ENCODE data around the gene RBMS3.

DNA sequence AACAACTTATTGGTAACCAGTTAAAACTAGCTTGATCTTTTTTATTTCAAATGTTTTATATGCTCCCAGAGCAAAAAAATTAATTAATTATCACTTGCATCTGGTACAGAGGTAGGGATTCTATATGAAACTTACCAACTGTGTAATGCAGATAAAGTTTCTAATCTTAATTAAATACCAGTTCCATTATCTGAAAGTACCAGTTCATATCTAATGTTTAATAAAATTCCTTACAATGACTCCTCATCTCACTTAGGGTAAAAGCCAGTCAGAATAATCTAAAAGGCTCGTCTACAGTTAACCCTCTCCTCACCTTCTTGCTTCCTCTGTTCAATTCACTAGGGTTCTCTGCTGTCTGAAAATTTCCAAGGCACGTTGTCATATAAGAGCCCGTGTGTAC lies 384.8 kb downstream of the RBMS3 start:
- no peak for TF ChIP-seq EZH2 (IDR thresholded peaks at IDR 0.05; ENCODE audit: low read depth, low read length, severe bottlenecking)
- TF ChIP-seq KDM1A (IDR thresholded peaks at IDR 0.05; ENCODE audit: borderline replicate concordance, low read length): no peak
- TF ChIP-seq, protein P1, sequence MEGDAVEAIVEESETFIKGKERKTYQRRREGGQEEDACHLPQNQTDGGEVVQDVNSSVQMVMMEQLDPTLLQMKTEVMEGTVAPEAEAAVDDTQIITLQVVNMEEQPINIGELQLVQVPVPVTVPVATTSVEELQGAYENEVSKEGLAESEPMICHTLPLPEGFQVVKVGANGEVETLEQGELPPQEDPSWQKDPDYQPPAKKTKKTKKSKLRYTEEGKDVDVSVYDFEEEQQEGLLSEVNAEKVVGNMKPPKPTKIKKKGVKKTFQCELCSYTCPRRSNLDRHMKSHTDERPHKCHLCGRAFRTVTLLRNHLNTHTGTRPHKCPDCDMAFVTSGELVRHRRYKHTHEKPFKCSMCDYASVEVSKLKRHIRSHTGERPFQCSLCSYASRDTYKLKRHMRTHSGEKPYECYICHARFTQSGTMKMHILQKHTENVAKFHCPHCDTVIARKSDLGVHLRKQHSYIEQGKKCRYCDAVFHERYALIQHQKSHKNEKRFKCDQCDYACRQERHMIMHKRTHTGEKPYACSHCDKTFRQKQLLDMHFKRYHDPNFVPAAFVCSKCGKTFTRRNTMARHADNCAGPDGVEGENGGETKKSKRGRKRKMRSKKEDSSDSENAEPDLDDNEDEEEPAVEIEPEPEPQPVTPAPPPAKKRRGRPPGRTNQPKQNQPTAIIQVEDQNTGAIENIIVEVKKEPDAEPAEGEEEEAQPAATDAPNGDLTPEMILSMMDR (IDR thresholded peaks at IDR 0.05; ENCODE audit: control extremely low read depth in 1 of 3, insufficient read depth in 1 of 3, low read depth in 1 of 3, low read length in 3 of 3): no peak
- TF ChIP-seq KDM5A (IDR thresholded peaks at IDR 0.05; ENCODE audit: low read length): no peak
- no peak for TF ChIP-seq JUND (IDR thresholded peaks at IDR 0.05; ENCODE audit: low read length)
- TF ChIP-seq POU5F1 (IDR thresholded peaks at IDR 0.05; ENCODE audit: low read depth, low read length): no peak
- TF ChIP-seq POLR2AphosphoS5 (IDR thresholded peaks at IDR 0.05; ENCODE audit: low read depth, low read length): no peak
- no peak for TF ChIP-seq EGR1 (IDR thresholded peaks at IDR 0.05; ENCODE audit: borderline replicate concordance, low read depth, low read length)
- TF ChIP-seq BRCA1 (IDR thresholded peaks at IDR 0.05; ENCODE audit: low read depth, low read length): no peak
- TF ChIP-seq SIX5 (IDR thresholded peaks at IDR 0.05; ENCODE audit: low read depth, low read length): no peak
- TF ChIP-seq SIN3A (conservative IDR thresholded peaks at IDR 0.05 in 1 of 2, IDR thresholded peaks at IDR 0.05 in 1 of 2; ENCODE audit: low read depth in 1 of 2, low read length in 2 of 2): no peak
